Measurements from ENCODE around the gene SF1. TPM values are rescaled to one million over a fixed set of nuclear protein-coding genes. Genes with fewer than 3 reads are reported as not detected.

Gene SF1
- total and polyA plus RNA-seq, 2 of the 8 experiments (the other 6 are each of a cell fraction or from before 2014, with no cell fraction given): 72.7 to 353 TPM

DNA sequence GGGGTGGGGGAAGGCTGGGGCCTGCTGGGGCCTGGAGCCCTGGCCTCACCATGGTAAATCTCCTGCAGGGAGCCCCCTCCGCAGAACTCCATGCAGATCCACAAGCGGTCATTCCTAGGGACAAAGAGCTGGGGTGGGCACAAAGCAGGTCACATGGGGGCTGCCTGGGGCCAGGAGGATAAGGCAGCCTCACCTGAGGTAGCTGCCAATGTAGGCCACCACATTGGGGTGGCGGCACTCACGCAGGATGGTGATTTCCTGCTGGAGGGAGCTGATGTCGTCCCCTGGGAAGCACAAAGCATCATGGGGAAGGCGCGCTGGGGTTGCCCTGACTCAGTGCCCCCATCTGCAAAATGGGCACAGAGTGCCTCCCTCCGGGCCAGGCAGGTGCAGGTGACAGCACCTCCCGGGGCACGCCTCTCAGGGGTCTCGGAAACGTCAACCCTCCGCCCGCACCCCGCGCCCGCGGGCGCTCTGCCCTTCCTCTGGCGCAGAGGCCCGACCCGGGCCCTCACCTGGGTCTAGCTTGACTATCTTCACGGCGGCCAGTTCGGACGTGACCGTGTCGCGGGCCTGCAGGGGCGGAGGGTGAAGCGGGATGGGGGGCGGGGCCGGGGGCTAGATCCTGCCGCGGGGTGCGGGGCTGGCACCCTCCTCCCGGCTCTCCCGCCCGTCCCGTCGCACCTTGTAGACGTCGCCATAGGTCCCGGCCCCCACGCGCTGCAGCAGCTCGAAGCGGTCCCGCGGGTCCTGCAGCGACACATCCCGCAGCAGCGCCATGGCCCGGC lies 24.2 kb upstream of the SF1 start:
- FAIRE-seq: no peak
- Histone ChIP-seq H4K20me1 (replicated peaks in 1 of 2; ENCODE audit: control insufficient read depth in 1 of 2, insufficient read depth in 2 of 2, low read length in 2 of 2) (peaks cover 0 to 6% of the 10 kb centered on the region in 2 experiments), H3K4me3 (ENCODE audit: extremely low read depth in 1 of 4, insufficient read depth in 2 of 4, low read depth in 3 of 4, low read length in 4 of 4) (peak overlapping the region; percentile 38 to 71 (median 46)), H3K56ac (replicated peaks; ENCODE audit: insufficient read length, low read depth, low read length) (no peak overlapping the region), H2AFZ (ENCODE audit: low read length) (no peak overlapping the region), H4K5ac (ENCODE audit: insufficient read length, low read depth, low read length) (no peak overlapping the region), H2AK5ac (ENCODE audit: low read depth, low read length) (no peak overlapping the region), H3K14ac (ENCODE audit: insufficient read length) (no peak overlapping the region), H2BK12ac (ENCODE audit: low read depth, low read length) (no peak overlapping the region), H3K23me2 (ENCODE audit: low read depth, low read length) (peaks cover 8% of the 10 kb centered on the region; the same call in 1 of the 2 replicates), H3K79me2 (ENCODE audit: control insufficient read depth in 1 of 2, insufficient read depth in 2 of 2, low read length in 2 of 2) (no peaks in the 10 kb centered on the region), H3K4me2 (ENCODE audit: insufficient read depth in 1 of 2, low read depth in 2 of 2, low read length in 2 of 2) (peak overlapping the region; percentile 72 to 90), H4K91ac (replicated peaks; ENCODE audit: insufficient read length, low read length) (no peak overlapping the region), H2BK120ac (replicated peaks; ENCODE audit: low read depth, low read length) (no peak overlapping the region), H3K36me3 (ENCODE audit: control insufficient read depth in 2 of 4, insufficient read depth in 4 of 4, low read length in 3 of 4) (peaks cover 7 to 14% (median 9%) of the 10 kb centered on the region in 4 experiments; a peak in 6 of 8 replicates), H3K4ac (replicated peaks; ENCODE audit: insufficient read length, low read depth, low read length) (no peak overlapping the region), H2BK15ac (ENCODE audit: low read length) (no peak overlapping the region), H3K27ac (ENCODE audit: low read depth, low read length) (no peak overlapping the region), H3K9me3 (ENCODE audit: insufficient read depth in 2 of 2, low read depth in 1 of 2, low read length in 1 of 2) (no peaks in the 10 kb centered on the region), H4K8ac (ENCODE audit: extremely low read depth, insufficient read depth, low read length) (peak overlapping the region; percentile 86; the same call in 1 of the 2 replicates), H3K79me1 (ENCODE audit: low read depth, low read length) (no peaks in the 10 kb centered on the region; the same call in 1 of the 2 replicates), H2BK5ac (ENCODE audit: low read depth, low read length) (no peak overlapping the region), H3K27me3 (replicated peaks in 1 of 4; ENCODE audit: control insufficient read depth in 3 of 4, extremely low read depth in 1 of 4, insufficient read depth in 3 of 4, low read length in 3 of 4) (no peaks in the 10 kb centered on the region), H3K4me1 (replicated peaks in 1 of 4; ENCODE audit: control insufficient read depth in 3 of 4, insufficient read depth in 4 of 4, low read length in 3 of 4) (peaks cover 0 to 14% (median 5%) of the 10 kb centered on the region in 4 experiments; a peak in 5 of 7 replicates), H3K23ac (ENCODE audit: insufficient read length) (no peak overlapping the region), H3K9ac (replicated peaks in 1 of 4; ENCODE audit: extremely low read depth in 1 of 4, low read depth in 3 of 4, low read length in 3 of 4) (peak overlapping the region in 2 of 4 experiments; percentile 25 to 47; a peak in 2 of 7 replicates), H3K18ac (ENCODE audit: extremely low read depth, low read length) (no peak overlapping the region), H2BK20ac (ENCODE audit: low read length) (no peak overlapping the region)
- CTCF ChIA-PET (ENCODE audit: partially characterized antibody): interaction anchor here (1.0 to 2.4 kb wide), 4 partner anchors 14 to 46 kb away, joined by 4 to 18 read pairs (median 5); no protein-coding TSS in a partner anchor
- 21% methylated on average over 31 of the region's 54 CpGs; no CpG with 5 or more reads in 1 of the 2 experiments for WGBS, 2 experiments (ENCODE audit: extremely low coverage in 1 of 2, insufficient coverage in 1 of 2, insufficient read length in 1 of 2, insufficient replicate concordance in 2 of 2, low coverage in 1 of 2, low lambda C conversion rate in 2 of 2, missing lambda C conversion rate in 1 of 2)
- POLR2A ChIA-PET (ENCODE audit: partially characterized antibody): interaction anchor here (0.7 to 1.6 kb wide), 6 partner anchors 9 to 312 kb away, joined by 3 to 5 read pairs (median 3); no protein-coding TSS in a partner anchor
- peak in 1 of 2 experiments; percentile 70 for DNase-seq (ENCODE audit: low read depth in 1 of 2, low spot score in 2 of 2)
- TF ChIP-seq KDM5A (IDR thresholded peaks at IDR 0.05; ENCODE audit: low read length) (no peak), TEAD4 (IDR thresholded peaks at IDR 0.05; ENCODE audit: low read depth, low read length) (no peak), PHF8 (conservative IDR thresholded peaks at IDR 0.05; ENCODE audit: low read depth, low read length) (0 out of 2 replicates have a peak, but pooled peaks have one; percentile 22), SP4 (IDR thresholded peaks at IDR 0.05; ENCODE audit: low read length) (no peak)

Data from H1 (cell line).